ENCODE data around the gene BICD2. TPM values are rescaled to one million over a fixed set of nuclear protein-coding genes. Genes with fewer than 3 reads are reported as not detected.

The BICD2 gene
- total and polyA plus RNA-seq, 9 of the 15 experiments (the other 6 are each of a cell fraction or from before 2014, with no cell fraction given) = 3.6 to 23.4 (median 11.8) TPM

- TF ChIP-seq ARID2 (IDR thresholded peaks at IDR 0.05) (no peak), ZNF707 (CRISPR knock-in tag; conservative IDR thresholded peaks at IDR 0.05) (no peak), CCAR2 (IDR thresholded peaks at IDR 0.05; ENCODE audit: low read depth, low read length) (no peak), ZKSCAN8 (CRISPR knock-in tag; IDR thresholded peaks at IDR 0.05) (no peak), BCLAF1 (IDR thresholded peaks at IDR 0.05; ENCODE audit: borderline replicate concordance in 1 of 2, control insufficient read depth in 1 of 2, low read depth in 2 of 2, low read length in 1 of 2) (no peak; a peak in 1 of 4 replicates), PTBP1 (IDR thresholded peaks at IDR 0.05; ENCODE audit: low read depth, low read length) (no peak), ZNF639 (CRISPR knock-in tag; conservative IDR thresholded peaks at IDR 0.05 in 1 of 2, IDR thresholded peaks at IDR 0.05 in 1 of 2) (peak in 1 of 2 experiments; percentile 94; a peak in 2 of 4 replicates), IFI16 (CRISPR knock-in tag; IDR thresholded peaks at IDR 0.05) (no peak), DPF2 (IDR thresholded peaks at IDR 0.05) (peak; percentile 82), RBFOX2 (IDR thresholded peaks at IDR 0.05; ENCODE audit: low read depth, low read length) (peak; percentile 98), KAT2B (IDR thresholded peaks at IDR 0.05; ENCODE audit: low read depth, low read length) (no peak), NR3C1 (CRISPR knock-in tag; IDR thresholded peaks at IDR 0.05) (peak; percentile 49; the same call in 1 of the 2 replicates), ZNF217 (CRISPR knock-in tag; IDR thresholded peaks at IDR 0.05) (no peak), SMARCE1 (IDR thresholded peaks at IDR 0.05) (peak; percentile 59; the same call in 1 of the 2 replicates), TEAD1 (CRISPR knock-in tag; IDR thresholded peaks at IDR 0.05) (peak in 1 of 2 experiments; percentile 65; a peak in 1 of 4 replicates), KDM1A (IDR thresholded peaks at IDR 0.05) (peak; percentile 24 to 37; a peak in 1 of 4 replicates), NFRKB (IDR thresholded peaks at IDR 0.05; ENCODE audit: low read depth) (no peak; the same call in none of the 2 replicates), CEBPB (tag; IDR thresholded peaks at IDR 0.05) (no peak), MAFG (tag; conservative IDR thresholded peaks at IDR 0.05) (no peak), ETV5 (CRISPR knock-in tag; IDR thresholded peaks at IDR 0.05; ENCODE audit: low read depth) (peak; percentile 81), ETS1 (conservative IDR thresholded peaks at IDR 0.05; ENCODE audit: control insufficient read depth, low read depth, low read length) (peak; percentile 98; the same call in 1 of the 2 replicates), SPI1 (IDR thresholded peaks at IDR 0.05; ENCODE audit: borderline replicate concordance, low read depth, low read length) (no peak)
Observed at GRCh38 chr9:92764988-92765936, 629 bp upstream of the BICD2 start (continued).
